Neuronal stem cell (in vitro differentiated cells): ENCODE results near the gene ERC1.

Experiments used
- DNase-seq: peaks from one replicate; pipeline ENCODE4 v3.0.0-alpha.2; 2013; ENCODE audit warnings: low spot score
- H2AFZ ChIP-seq: one replicate; pipeline ENCODE4 v1.6.1; 2013; ENCODE audit warnings: mild to moderate bottlenecking, low read length, inconsistent platforms
- H2AK5ac ChIP-seq: 2 replicates; pipeline ENCODE4 v1.6.1; 2013; ENCODE audit warnings: low read depth, mild to moderate bottlenecking, inconsistent platforms, low read length, moderate library complexity, mixed read lengths
- H2BK120ac ChIP-seq: 2 replicates; pipeline ENCODE4 v1.6.1; 2013; ENCODE audit warnings: low read depth, mild to moderate bottlenecking, inconsistent platforms, low read length, moderate library complexity, mixed read lengths
- H2BK12ac ChIP-seq: one replicate; pipeline ENCODE4 v1.6.1; 2013; ENCODE audit warnings: low read length, inconsistent platforms
- H2BK15ac ChIP-seq: 2 replicates; pipeline ENCODE4 v1.6.1; 2013; ENCODE audit warnings: mild to moderate bottlenecking, low read length, inconsistent platforms, mixed read lengths
- H2BK5ac ChIP-seq: one replicate; pipeline ENCODE4 v1.6.1; 2013; ENCODE audit warnings: inconsistent platforms, mild to moderate bottlenecking, low read length, moderate library complexity
- H3K14ac ChIP-seq: one replicate; pipeline ENCODE4 v1.6.1; 2013; ENCODE audit warnings: low read length, inconsistent platforms
- H3K18ac ChIP-seq: 2 replicates; pipeline ENCODE4 v1.6.1; 2013; ENCODE audit warnings: low read length, inconsistent platforms
- H3K23ac ChIP-seq: 2 replicates; pipeline ENCODE4 v1.6.1; 2013; ENCODE audit warnings: low read depth, mild to moderate bottlenecking, mixed read lengths, low read length, inconsistent platforms; ENCODE audit not compliant: poor library complexity
- H3K27ac ChIP-seq: replicated peaks from 3 replicates; pipeline ENCODE4 v1.5.1; 2013; ENCODE audit warnings: low read length, inconsistent platforms
- H3K27me3 ChIP-seq, 3 experiments: 2 replicates each; pipeline ENCODE4 v1.6.1; 2013; ENCODE audit warnings: low read length in 3 of 3, mild to moderate bottlenecking in 2 of 3, inconsistent platforms in 1 of 3, low read depth in 1 of 3, mixed read lengths in 1 of 3, moderate library complexity in 1 of 3; ENCODE audit not compliant: control insufficient read depth in 3 of 3, insufficient read depth in 3 of 3
- H3K36me3 ChIP-seq, 2 donors: replicated peaks in 1 of 2; 2 replicates each; pipeline ENCODE4 v1.6.1; 2013; ENCODE audit warnings: low read length in 2 of 2; ENCODE audit not compliant: control insufficient read depth in 2 of 2, insufficient read depth in 2 of 2
- H3K4ac ChIP-seq: 2 replicates; pipeline ENCODE4 v1.6.1; 2013; ENCODE audit warnings: inconsistent platforms, mild to moderate bottlenecking, low read length, moderate library complexity
- H3K4me1 ChIP-seq, 2 donors: 1 replicate in 1 of 2; 2 replicates in 1 of 2; pipeline ENCODE4 v1.6.1; 2013; ENCODE audit warnings: low read length in 2 of 2, low read depth in 1 of 2; ENCODE audit not compliant: control insufficient read depth in 2 of 2, insufficient read depth in 1 of 2
- H3K4me2 ChIP-seq: one replicate; pipeline ENCODE4 v1.6.1; 2013; ENCODE audit warnings: mild to moderate bottlenecking, low read length, inconsistent platforms; ENCODE audit not compliant: insufficient read depth, poor library complexity, severe bottlenecking
- H3K4me3 ChIP-seq, 2 donors: 2 replicates each; pipeline ENCODE4 v1.5.1; 2013; ENCODE audit warnings: low read length in 2 of 2, mild to moderate bottlenecking in 2 of 2, inconsistent platforms in 1 of 2, moderate library complexity in 1 of 2
- H3K79me1 ChIP-seq: one replicate; pipeline ENCODE4 v1.6.1; 2013; ENCODE audit warnings: low read depth, mild to moderate bottlenecking, inconsistent platforms, low read length, moderate library complexity
- H3K9ac ChIP-seq: one replicate; pipeline ENCODE4 v1.6.1; 2013; ENCODE audit warnings: mild to moderate bottlenecking, low read depth, low read length, inconsistent platforms; ENCODE audit not compliant: poor library complexity
- H3K9me3 ChIP-seq, 2 donors: replicated peaks in 1 of 2; 2 replicates each; pipeline versions ENCODE3 to v1.6.1; 2013; ENCODE audit warnings: low read length in 2 of 2, mild to moderate bottlenecking in 2 of 2, inconsistent platforms in 1 of 2, low read depth in 1 of 2, mixed read lengths in 1 of 2, moderate library complexity in 1 of 2; ENCODE audit not compliant: control insufficient read depth in 2 of 2, insufficient read depth in 1 of 2
- H4K8ac ChIP-seq: one replicate; pipeline ENCODE4 v1.6.1; 2013; ENCODE audit warnings: low read depth, mild to moderate bottlenecking, inconsistent platforms, low read length, moderate library complexity
- H4K91ac ChIP-seq: one replicate; pipeline ENCODE4 v1.6.1; 2013; ENCODE audit warnings: low read length, low read depth, mild to moderate bottlenecking, inconsistent platforms; ENCODE audit not compliant: poor library complexity
- whole genome bisulfite sequencing, 2 donors: extraction: QIAGEN DNeasy Blood & Tissue Kit; methylation state at CpG; one replicate each; pipeline ENCODE4 v1.1.7; 2013; ENCODE audit warnings: missing lambda C conversion rate in 2 of 2, mixed read lengths in 1 of 2; ENCODE audit not compliant: insufficient read length in 2 of 2, insufficient replicate concordance in 1 of 2; ENCODE audit errors: extremely low coverage in 2 of 2; 5-methylcytosine and 5-hydroxymethylcytosine counted together

Gene ERC1

DNA sequence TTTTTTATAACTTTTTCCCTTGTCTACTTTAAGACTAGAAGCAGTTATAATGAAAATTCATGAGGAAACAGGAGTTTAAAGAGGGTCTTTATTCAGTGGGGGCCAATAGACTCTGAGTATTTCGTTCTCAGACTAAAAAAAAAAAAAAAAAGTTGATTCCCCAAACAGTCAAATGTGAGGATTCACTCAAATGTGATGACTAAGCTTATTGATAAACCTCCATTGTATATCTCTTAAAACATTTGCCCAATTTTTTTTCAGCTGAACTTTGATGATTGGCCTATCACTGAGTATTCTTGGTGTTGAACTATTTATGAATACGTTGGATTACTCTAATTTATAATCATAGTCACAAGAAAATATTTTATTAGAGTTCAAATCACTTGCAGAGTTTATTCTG, 265.3 kb downstream of the ERC1 start:
- no peaks in the 10 kb centered on the region for H3K79me1 ChIP-seq
- no peaks in the 10 kb centered on the region for H3K9me3 ChIP-seq
- no peak overlapping the region for H3K4me3 ChIP-seq
- no peak overlapping the region for H3K4ac ChIP-seq
- no peak overlapping the region for H2BK12ac ChIP-seq
- no peak overlapping the region for H3K18ac ChIP-seq
- no peak overlapping the region for H2BK15ac ChIP-seq
- H4K8ac ChIP-seq: no peak overlapping the region
- H3K14ac ChIP-seq: no peak overlapping the region
- H3K27me3 ChIP-seq: no peaks in the 10 kb centered on the region
- no peak overlapping the region for H3K4me2 ChIP-seq
- H2AK5ac ChIP-seq: no peak overlapping the region
- H2BK120ac ChIP-seq: no peak overlapping the region
- H3K27ac ChIP-seq: no peak overlapping the region
- no peak for DNase-seq
- H3K36me3 ChIP-seq: no peaks in the 10 kb centered on the region
- H4K91ac ChIP-seq: no peak overlapping the region
- no peak overlapping the region for H2AFZ ChIP-seq
- peaks cover 3% of the 10 kb centered on the region in 2 donors for H3K4me1 ChIP-seq
- no peak overlapping the region for H3K9ac ChIP-seq
- no peak overlapping the region for H2BK5ac ChIP-seq
- no CpG with 5 or more reads among the region's 2 CpGs for WGBS, 2 donors
- H3K23ac ChIP-seq: no peak overlapping the region

DNA sequence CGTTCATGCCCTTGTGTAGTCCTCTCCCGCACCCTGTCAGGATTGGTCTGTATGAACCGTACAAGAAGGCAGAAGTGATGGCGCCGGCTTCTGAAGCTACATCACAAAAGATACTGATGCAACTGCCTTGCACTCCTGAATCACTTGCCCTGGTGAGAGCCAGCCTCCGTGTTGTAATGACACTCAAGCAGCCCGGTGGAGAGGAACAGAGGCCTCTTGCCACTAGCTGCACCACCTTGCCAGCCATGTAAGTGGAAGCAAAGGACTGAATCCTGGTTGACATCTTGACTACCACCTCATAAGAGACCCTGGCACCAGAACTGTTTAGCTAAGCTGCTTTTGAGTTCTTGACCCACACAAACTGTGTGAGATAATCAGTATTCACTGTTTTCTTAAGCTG, 266.0 kb downstream of the ERC1 start:
- no peak overlapping the region for H2BK120ac ChIP-seq
- H3K4me3 ChIP-seq: no peak overlapping the region
- no peak overlapping the region for H2AFZ ChIP-seq
- WGBS, 2 donors: no CpG with 5 or more reads among the region's 7 CpGs
- no peak overlapping the region for H2BK5ac ChIP-seq
- no peak overlapping the region for H3K4me2 ChIP-seq
- no peak overlapping the region for H2AK5ac ChIP-seq
- H3K14ac ChIP-seq: no peak overlapping the region
- no peaks in the 10 kb centered on the region for H3K79me1 ChIP-seq
- no peak overlapping the region for H3K23ac ChIP-seq
- H2BK12ac ChIP-seq: no peak overlapping the region
- no peak overlapping the region for H2BK15ac ChIP-seq
- H3K36me3 ChIP-seq: no peaks in the 10 kb centered on the region
- DNase-seq: no peak
- H3K4me1 ChIP-seq: peaks cover 0 to 3% of the 10 kb centered on the region in 2 donors
- H3K9ac ChIP-seq: no peak overlapping the region
- H4K91ac ChIP-seq: no peak overlapping the region
- H3K27me3 ChIP-seq: no peaks in the 10 kb centered on the region
- no peaks in the 10 kb centered on the region for H3K9me3 ChIP-seq
- H3K27ac ChIP-seq: no peak overlapping the region
- H3K4ac ChIP-seq: no peak overlapping the region
- no peak overlapping the region for H4K8ac ChIP-seq
- H3K18ac ChIP-seq: peak overlapping the region; percentile 19

DNA sequence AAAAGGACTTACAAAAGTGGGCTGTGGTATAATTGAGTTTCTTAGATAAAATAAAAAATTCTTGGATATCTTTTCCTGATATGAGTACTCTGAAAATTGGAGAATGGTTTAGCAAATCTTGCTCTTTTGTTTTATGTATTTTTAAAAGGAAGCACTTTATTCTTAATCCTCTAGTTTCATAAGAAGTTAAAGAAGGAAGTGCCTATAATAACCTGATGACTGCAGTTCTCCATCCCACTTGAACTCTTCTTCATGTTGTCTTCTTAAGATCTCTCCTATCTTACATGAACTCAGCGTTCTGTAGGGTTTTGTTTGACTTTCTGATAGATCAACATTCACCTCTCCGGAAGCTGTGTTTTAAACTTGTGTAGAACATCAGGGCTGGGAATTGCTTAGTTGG, 271.0 kb downstream of the ERC1 start:
- H3K4me2 ChIP-seq: no peak overlapping the region
- no peak overlapping the region for H3K23ac ChIP-seq
- H4K8ac ChIP-seq: no peak overlapping the region
- no peaks in the 10 kb centered on the region for H3K27me3 ChIP-seq
- no peak overlapping the region for H2BK12ac ChIP-seq
- H3K4me3 ChIP-seq: no peak overlapping the region
- no peaks in the 10 kb centered on the region for H3K4me1 ChIP-seq
- H4K91ac ChIP-seq: no peak overlapping the region
- DNase-seq: no peak
- no peak overlapping the region for H2BK15ac ChIP-seq
- H3K27ac ChIP-seq: no peak overlapping the region
- no peaks in the 10 kb centered on the region for H3K79me1 ChIP-seq
- H3K9ac ChIP-seq: no peak overlapping the region
- H2BK120ac ChIP-seq: no peak overlapping the region
- H3K36me3 ChIP-seq: no peaks in the 10 kb centered on the region
- H2AK5ac ChIP-seq: no peak overlapping the region
- no peak overlapping the region for H3K14ac ChIP-seq
- H3K4ac ChIP-seq: no peak overlapping the region
- no peak overlapping the region for H2AFZ ChIP-seq
- no CpG with 5 or more reads among the region's 2 CpGs for WGBS, 2 donors
- no peaks in the 10 kb centered on the region for H3K9me3 ChIP-seq
- no peak overlapping the region for H2BK5ac ChIP-seq
- no peak overlapping the region for H3K18ac ChIP-seq

DNA sequence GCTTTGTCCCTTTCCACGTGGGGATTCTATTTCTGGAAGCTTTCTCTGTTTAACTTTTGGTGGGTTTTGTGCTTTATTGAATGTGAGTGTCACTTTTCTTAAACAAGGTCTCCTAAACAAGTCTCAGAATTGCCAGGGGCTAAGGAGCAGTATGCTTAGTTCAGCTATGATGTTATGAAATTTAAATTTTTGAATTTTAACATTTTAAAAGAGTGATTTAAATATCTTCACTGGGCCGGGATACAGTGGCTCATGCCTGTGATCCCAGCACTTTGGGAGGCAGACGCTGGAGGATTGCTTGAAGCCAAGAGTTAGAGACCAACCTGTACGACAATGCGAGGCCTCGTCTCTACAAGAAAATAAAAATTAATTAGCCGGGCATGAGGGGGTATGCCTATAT, 276.2 kb downstream of the ERC1 start:
- H2AK5ac ChIP-seq: no peak overlapping the region
- no peak overlapping the region for H2BK5ac ChIP-seq
- no peak for DNase-seq
- H3K79me1 ChIP-seq: no peaks in the 10 kb centered on the region
- H2BK12ac ChIP-seq: no peak overlapping the region
- no CpG with 5 or more reads among the region's 7 CpGs for WGBS, 2 donors
- H3K27ac ChIP-seq: no peak overlapping the region
- H4K91ac ChIP-seq: no peak overlapping the region
- H3K9ac ChIP-seq: no peak overlapping the region
- H4K8ac ChIP-seq: no peak overlapping the region
- H3K4me2 ChIP-seq: no peak overlapping the region
- no peak overlapping the region for H3K23ac ChIP-seq
- no peaks in the 10 kb centered on the region for H3K36me3 ChIP-seq
- H3K18ac ChIP-seq: no peak overlapping the region
- H3K14ac ChIP-seq: no peak overlapping the region
- no peak overlapping the region for H2AFZ ChIP-seq
- no peak overlapping the region for H2BK120ac ChIP-seq
- H3K4me3 ChIP-seq: no peak overlapping the region
- no peaks in the 10 kb centered on the region for H3K27me3 ChIP-seq
- no peaks in the 10 kb centered on the region for H3K4me1 ChIP-seq
- H3K4ac ChIP-seq: no peak overlapping the region
- no peaks in the 10 kb centered on the region for H3K9me3 ChIP-seq
- H2BK15ac ChIP-seq: no peak overlapping the region
